GM12892 (cell line): Measurements from ENCODE around the gene WDFY2.

Experiments used
- POLR2A ChIP-seq: IDR thresholded peaks from 2 replicates; pipeline ENCODE4 v1.6.1; 2011; ENCODE audit warnings: low read depth, low read length, control low read depth
- POLR2AphosphoS5 ChIP-seq: IDR thresholded peaks from 2 replicates; pipeline ENCODE4 v1.6.1; 2011; ENCODE audit warnings: low read depth, low read length, control low read depth

- TF ChIP-seq POLR2AphosphoS5 (no peak), POLR2A (no peak)
These were observed 215.0 kb downstream of the WDFY2 start for GRCh38 chr13:51799261-51799660.
